OCI-LY3 (cell line): ENCODE measurements around the gene GAS7.

Experiments used
- H2AFZ ChIP-seq: fragments of 200-600, 300-600 bp; shearing (Covaris generic); 2 replicates; pipeline ENCODE4 v1.6.0; 2014; ENCODE audit warnings: antibody characterized with exemption, low read depth, low read length
- H3K27ac ChIP-seq: fragments of 200-600, 300-600 bp; sonication (generic); 2 replicates; pipeline ENCODE4 v1.5.1; 2014; ENCODE audit warnings: mild to moderate bottlenecking, low read length, moderate library complexity, mixed read lengths
- H3K27me3 ChIP-seq: fragments of 200-600, 300-600 bp; sonication (generic); 2 replicates; pipeline ENCODE4 v1.6.1; 2014; ENCODE audit warnings: low read depth, low read length, mixed read lengths
- H3K36me3 ChIP-seq: fragments of 200-600, 300-600 bp; sonication (generic); replicated peaks from 2 replicates; pipeline ENCODE3; 2014; ENCODE audit warnings: low read depth, low read length, mixed read lengths
- H3K4me1 ChIP-seq: fragments of 300-600, 200-600 bp; sonication (generic); 2 replicates; pipeline ENCODE4 v1.6.1; 2014; ENCODE audit warnings: low read length, mixed read lengths
- H3K4me2 ChIP-seq: fragments of 200-600, 300-600 bp; sonication (generic); 2 replicates; pipeline ENCODE4 v1.6.1; 2014; ENCODE audit warnings: low read length, mixed read lengths
- H3K4me3 ChIP-seq: fragments of 300-600, 200-600 bp; sonication (generic); 2 replicates; pipeline ENCODE4 v1.5.1; 2014; ENCODE audit warnings: antibody characterized with exemption, mild to moderate bottlenecking, low read length, moderate library complexity
- H3K79me2 ChIP-seq: fragments of 300-600, 200-600 bp; shearing (Covaris generic); 2 replicates; pipeline ENCODE4 v1.6.1; 2014; ENCODE audit warnings: mild to moderate bottlenecking, low read length, mixed read lengths
- H3K9ac ChIP-seq: fragments of 300-600, 200-600 bp; shearing (Covaris generic); 2 replicates; pipeline ENCODE4 v1.6.0; 2014; ENCODE audit warnings: mild to moderate bottlenecking, low read length, moderate library complexity
- H3K9me3 ChIP-seq: fragments of 200-600, 300-600 bp; shearing (Covaris generic); 2 replicates; pipeline ENCODE4 v1.6.1; 2014; ENCODE audit warnings: low read length, mixed read lengths; ENCODE audit not compliant: insufficient read depth
- H4K20me1 ChIP-seq: fragments of 200-600, 300-600 bp; sonication (generic); 2 replicates; pipeline ENCODE4 v1.6.1; 2016; ENCODE audit warnings: low read length, mixed read lengths; ENCODE audit not compliant: insufficient read depth
- EZH2phosphoT487 ChIP-seq: fragments of 200-600 bp; shearing (Covaris generic); IDR thresholded peaks from 2 replicates; pipeline ENCODE4 v1.6.1; 2018; ENCODE audit warnings: antibody characterized with exemption, mixed run types, low read depth
- TF ChIP-seq, protein P1 (sequence below): fragments of 200-600, 300-600 bp; sonication (generic); IDR thresholded peaks from 2 replicates; pipeline ENCODE4 v1.5.1; 2014; ENCODE audit warnings: antibody characterized with exemption, low read length, low read depth

The GAS7 gene

DNA sequence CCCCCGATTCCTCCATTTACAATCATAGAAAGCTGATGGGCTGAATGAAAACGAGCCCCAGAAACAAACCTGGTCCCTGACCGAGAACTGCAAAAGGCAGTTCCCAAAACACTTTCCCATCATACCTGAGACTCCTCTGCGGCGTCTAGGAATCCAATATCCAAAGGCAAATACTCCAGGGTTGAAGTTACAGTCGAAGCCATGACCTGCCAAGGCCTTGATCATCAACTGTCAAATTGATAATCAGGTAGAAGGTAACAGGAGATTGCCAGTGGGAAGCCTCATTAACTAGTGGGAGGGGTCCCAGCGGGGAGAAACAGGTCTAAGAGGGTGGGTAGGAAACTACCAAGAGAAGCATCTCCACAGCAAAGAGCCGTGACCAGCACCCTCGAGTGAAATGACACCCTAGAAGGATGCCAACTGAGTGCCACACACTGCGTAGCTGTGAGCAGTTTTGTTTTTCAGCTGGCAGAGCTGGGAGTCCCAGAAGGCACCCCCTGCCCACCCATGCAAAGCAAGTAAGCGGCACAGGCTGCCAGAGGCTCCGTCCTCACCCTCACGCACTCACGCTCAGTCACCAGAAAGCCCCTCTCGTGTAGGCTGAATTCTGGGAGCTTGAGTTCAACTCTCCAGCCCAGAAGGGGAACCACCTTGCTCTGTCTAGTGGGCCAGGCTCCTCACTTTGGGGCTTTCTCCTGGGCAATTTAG is 146.1 kb downstream of the GAS7 start:
- TF ChIP-seq EZH2phosphoT487, result no peak
- TF ChIP-seq, protein P1, sequence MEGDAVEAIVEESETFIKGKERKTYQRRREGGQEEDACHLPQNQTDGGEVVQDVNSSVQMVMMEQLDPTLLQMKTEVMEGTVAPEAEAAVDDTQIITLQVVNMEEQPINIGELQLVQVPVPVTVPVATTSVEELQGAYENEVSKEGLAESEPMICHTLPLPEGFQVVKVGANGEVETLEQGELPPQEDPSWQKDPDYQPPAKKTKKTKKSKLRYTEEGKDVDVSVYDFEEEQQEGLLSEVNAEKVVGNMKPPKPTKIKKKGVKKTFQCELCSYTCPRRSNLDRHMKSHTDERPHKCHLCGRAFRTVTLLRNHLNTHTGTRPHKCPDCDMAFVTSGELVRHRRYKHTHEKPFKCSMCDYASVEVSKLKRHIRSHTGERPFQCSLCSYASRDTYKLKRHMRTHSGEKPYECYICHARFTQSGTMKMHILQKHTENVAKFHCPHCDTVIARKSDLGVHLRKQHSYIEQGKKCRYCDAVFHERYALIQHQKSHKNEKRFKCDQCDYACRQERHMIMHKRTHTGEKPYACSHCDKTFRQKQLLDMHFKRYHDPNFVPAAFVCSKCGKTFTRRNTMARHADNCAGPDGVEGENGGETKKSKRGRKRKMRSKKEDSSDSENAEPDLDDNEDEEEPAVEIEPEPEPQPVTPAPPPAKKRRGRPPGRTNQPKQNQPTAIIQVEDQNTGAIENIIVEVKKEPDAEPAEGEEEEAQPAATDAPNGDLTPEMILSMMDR, result no peak
- no peaks in the 10 kb centered on the region for H3K9me3 ChIP-seq
- no peaks in the 10 kb centered on the region for H3K36me3 ChIP-seq
- H4K20me1 ChIP-seq, result no peaks in the 10 kb centered on the region
- H3K4me3 ChIP-seq, result no peak overlapping the region
- H3K79me2 ChIP-seq, result no peaks in the 10 kb centered on the region
- H3K4me1 ChIP-seq, result no peaks in the 10 kb centered on the region
- no peak overlapping the region for H3K4me2 ChIP-seq
- no peak overlapping the region for H3K27ac ChIP-seq
- H3K9ac ChIP-seq, result no peak overlapping the region
- no peaks in the 10 kb centered on the region; the same call in 1 of the 2 replicates for H3K27me3 ChIP-seq
- no peak overlapping the region for H2AFZ ChIP-seq

DNA sequence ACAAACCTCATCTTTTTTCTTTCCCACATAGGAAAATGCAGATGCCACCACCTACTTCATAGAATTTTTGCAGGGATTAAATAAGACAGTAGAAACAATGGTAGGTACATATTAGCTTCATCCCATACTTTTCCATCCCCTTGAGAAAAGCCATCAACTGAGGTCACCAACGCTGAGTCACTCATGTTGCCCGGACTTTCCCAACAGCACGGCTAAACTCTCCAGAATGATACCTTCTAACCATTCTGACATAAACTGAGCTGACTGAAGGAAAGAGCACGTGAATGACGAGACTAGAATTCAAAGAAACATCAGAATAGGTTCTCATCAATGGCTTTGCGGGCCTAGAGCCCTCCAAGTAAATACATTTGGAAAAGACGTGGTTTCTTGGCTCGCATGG is 147.3 kb downstream of the GAS7 start:
- Histone ChIP-seq H3K27ac (no peak overlapping the region), H3K4me3 (no peak overlapping the region), H3K4me1 (no peaks in the 10 kb centered on the region), H3K4me2 (no peak overlapping the region), H3K9me3 (no peaks in the 10 kb centered on the region), H3K36me3 (no peaks in the 10 kb centered on the region), H3K27me3 (no peaks in the 10 kb centered on the region; the same call in 1 of the 2 replicates), H2AFZ (no peak overlapping the region), H3K9ac (no peak overlapping the region), H3K79me2 (no peaks in the 10 kb centered on the region), H4K20me1 (no peaks in the 10 kb centered on the region)
- TF ChIP-seq, protein P1, result no peak
- no peak for TF ChIP-seq EZH2phosphoT487

DNA sequence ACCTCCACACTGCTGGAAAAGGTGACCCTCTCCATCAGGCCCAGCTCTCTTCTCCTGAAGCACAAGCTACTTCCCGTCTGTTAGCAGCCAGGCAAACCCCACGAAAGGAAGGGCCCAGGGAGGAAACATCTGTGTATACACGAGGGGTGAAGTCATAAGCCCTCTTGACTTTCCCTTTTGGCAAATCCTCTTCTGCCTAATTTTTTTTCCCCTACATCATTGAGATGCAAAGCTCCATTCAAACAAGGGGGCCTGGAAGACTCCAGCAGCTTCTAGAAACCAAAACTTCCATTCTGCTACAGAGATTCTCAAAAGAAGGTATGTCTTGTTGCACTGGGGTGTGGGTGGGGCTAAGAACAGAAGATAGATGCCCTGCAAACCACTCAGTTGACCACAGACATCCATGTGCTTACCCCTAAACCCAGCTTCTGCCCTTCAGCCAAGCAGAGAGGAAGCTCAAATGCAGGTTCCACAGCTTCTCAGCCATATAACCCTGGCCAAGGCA is 147.8 kb downstream of the GAS7 start:
- H3K79me2 ChIP-seq, result no peaks in the 10 kb centered on the region
- H4K20me1 ChIP-seq, result no peaks in the 10 kb centered on the region
- H3K27me3 ChIP-seq, result no peaks in the 10 kb centered on the region; the same call in 1 of the 2 replicates
- no peak overlapping the region for H3K4me2 ChIP-seq
- TF ChIP-seq, protein P1, result no peak
- no peak for TF ChIP-seq EZH2phosphoT487
- no peaks in the 10 kb centered on the region for H3K4me1 ChIP-seq
- no peak overlapping the region for H3K27ac ChIP-seq
- H3K36me3 ChIP-seq, result no peaks in the 10 kb centered on the region
- no peak overlapping the region for H3K4me3 ChIP-seq
- no peak overlapping the region for H3K9ac ChIP-seq
- H2AFZ ChIP-seq, result no peak overlapping the region
- no peaks in the 10 kb centered on the region for H3K9me3 ChIP-seq

DNA sequence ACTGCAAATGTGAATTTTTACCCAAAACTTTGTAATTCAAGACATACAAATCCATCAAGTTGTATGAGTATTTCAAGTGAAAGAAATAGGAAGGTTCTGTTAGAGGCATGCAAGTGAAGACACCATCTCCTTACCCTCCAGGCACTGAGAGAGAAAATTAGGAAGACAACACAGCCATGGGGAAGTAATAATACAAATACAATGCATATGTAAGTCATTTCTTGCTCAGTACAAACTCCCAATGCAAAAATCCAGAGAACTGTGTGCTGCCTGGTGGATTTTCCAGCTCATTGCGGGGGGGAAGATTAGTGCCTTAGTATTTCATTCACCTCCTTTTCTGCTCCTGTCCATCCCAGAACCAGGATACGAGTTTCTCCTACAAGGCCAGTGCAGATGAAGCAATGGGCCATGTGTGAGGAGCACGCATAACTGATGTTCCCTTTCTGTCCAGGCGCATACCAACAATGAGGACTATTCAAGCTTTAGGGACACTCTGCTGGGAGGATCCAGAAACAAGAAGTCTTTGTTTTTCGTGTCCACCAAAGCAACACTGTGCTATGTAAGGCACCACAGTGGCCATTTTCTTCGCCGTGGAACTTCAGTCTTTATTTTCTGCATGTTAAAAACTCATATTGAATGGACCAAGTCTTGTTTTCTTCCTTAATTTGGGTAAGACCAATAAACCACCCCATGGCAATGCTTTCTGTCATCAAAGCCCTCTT is 149.6 kb downstream of the GAS7 start:
- H3K27me3 ChIP-seq, result no peaks in the 10 kb centered on the region; the same call in 1 of the 2 replicates
- H3K9me3 ChIP-seq, result no peaks in the 10 kb centered on the region
- H3K79me2 ChIP-seq, result no peaks in the 10 kb centered on the region
- H4K20me1 ChIP-seq, result no peaks in the 10 kb centered on the region
- no peak overlapping the region for H3K4me3 ChIP-seq
- no peak overlapping the region for H2AFZ ChIP-seq
- no peaks in the 10 kb centered on the region for H3K4me1 ChIP-seq
- H3K36me3 ChIP-seq, result no peaks in the 10 kb centered on the region
- no peak overlapping the region for H3K4me2 ChIP-seq
- no peak overlapping the region for H3K9ac ChIP-seq
- no peak overlapping the region for H3K27ac ChIP-seq
- TF ChIP-seq EZH2phosphoT487, result no peak
- TF ChIP-seq, protein P1, result no peak
